Activated naive CD4-positive, alpha-beta T cell treated with anti-CD3 and anti-CD28 coated beads for 36 hours (primary cell): ENCODE results near the gene SEMA6C. TPM values are rescaled to one million over a fixed set of nuclear protein-coding genes. Genes with fewer than 3 reads are reported as not detected.

Source experiments
- CTCF ChIA-PET: fragments of 350-600 bp; sonication (Branson Sonifier 250); formaldehyde crosslinking; loops from one replicate; lab custom pipeline; 2021; ENCODE audit warnings: antibody characterized with exemption; lab: Charles Lee
- DNase-seq: peaks from one replicate; pipeline ENCODE4 v3.0.0-alpha.2; 2020
- H3K27ac Mint-ChIP-seq: one replicate; pipeline ENCODE4 v1.8.0; 2021; ENCODE audit warnings: mild to moderate bottlenecking, mixed read lengths
- H3K27me3 Mint-ChIP-seq: one replicate; pipeline ENCODE4 v1.8.0; 2021; ENCODE audit warnings: low read depth, mixed read lengths
- H3K36me3 Mint-ChIP-seq: one replicate; pipeline ENCODE4 v1.8.0; 2021; ENCODE audit warnings: low read depth, mixed read lengths
- H3K4me1 Mint-ChIP-seq: one replicate; pipeline ENCODE4 v1.8.0; 2021; ENCODE audit warnings: low read depth, mixed read lengths
- H3K4me3 Mint-ChIP-seq: one replicate; pipeline ENCODE4 v1.8.0; 2021; ENCODE audit warnings: mild to moderate bottlenecking, moderate library complexity, mixed read lengths
- H3K9me3 Mint-ChIP-seq: one replicate; pipeline ENCODE4 v1.8.0; 2021; ENCODE audit warnings: mixed read lengths
- intact Hi-C: fragments of 100-400 bp; cut with micrococcal nuclease; formaldehyde crosslinking; loops from one replicate; pipeline ENCODE4 v1.15.1; 2023
- total RNA-seq, 2 experiments: library from RNA; stranded (reverse); gene quantifications; one replicate each; pipeline ENCODE4 v1.2.3, GENCODE V29; 2021

SEMA6C gene
- total RNA-seq, 2 experiments from 2014 or later = 1.5 to 1.6 TPM

GRCh38 chr1:151175041-151175741, 28.8 kb upstream of the SEMA6C start:
- Mint-ChIP-seq H3K27me3 (no peaks in the 10 kb centered on the region), H3K4me3 (no peak overlapping the region), H3K4me1 (no peaks in the 10 kb centered on the region), H3K9me3 (no peaks in the 10 kb centered on the region), H3K27ac (peak overlapping the region; percentile 63), H3K36me3 (peaks cover 26% of the 10 kb centered on the region)
- intact Hi-C loops = no loop called here
- CTCF ChIA-PET = interaction anchor here (1.4 kb wide), 2 partner anchors 9 to 31 kb away, joined by 4 read pairs; partner anchors contain the start of genes LYSMD1 and SCNM1
- DNase-seq = no peak

DNA sequence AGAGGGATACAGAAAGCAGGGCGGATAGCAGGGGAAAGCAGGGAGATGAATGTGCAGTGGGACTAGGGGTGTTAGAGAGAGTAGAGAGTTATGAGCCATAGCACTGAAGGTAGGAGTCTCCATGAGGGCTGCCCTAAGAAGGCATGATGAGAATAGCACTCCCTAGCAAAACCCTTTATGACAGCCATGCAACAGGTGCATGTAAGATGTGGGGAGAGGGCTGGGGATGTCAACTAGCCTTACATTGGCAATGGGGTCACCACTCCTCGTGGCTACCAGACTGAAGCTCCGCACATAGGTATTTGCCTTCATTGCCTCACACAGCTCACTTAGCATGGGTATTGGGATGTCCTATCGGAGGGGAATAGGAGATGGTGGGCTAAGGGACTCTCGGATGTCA, 24.8 kb upstream of the SEMA6C start:
- Mint-ChIP-seq H3K9me3 (no peaks in the 10 kb centered on the region), H3K4me3 (no peak overlapping the region), H3K27me3 (no peaks in the 10 kb centered on the region), H3K4me1 (peaks cover 16% of the 10 kb centered on the region), H3K27ac (no peak overlapping the region), H3K36me3 (peaks cover 24% of the 10 kb centered on the region)
- intact Hi-C loops = no loop called here
- no peak for DNase-seq
- CTCF ChIA-PET = interaction anchor here (0.5 to 2.1 kb wide), 3 partner anchors 13 to 248 kb away, joined by 3 to 5 read pairs (median 4); no protein-coding TSS in a partner anchor

DNA sequence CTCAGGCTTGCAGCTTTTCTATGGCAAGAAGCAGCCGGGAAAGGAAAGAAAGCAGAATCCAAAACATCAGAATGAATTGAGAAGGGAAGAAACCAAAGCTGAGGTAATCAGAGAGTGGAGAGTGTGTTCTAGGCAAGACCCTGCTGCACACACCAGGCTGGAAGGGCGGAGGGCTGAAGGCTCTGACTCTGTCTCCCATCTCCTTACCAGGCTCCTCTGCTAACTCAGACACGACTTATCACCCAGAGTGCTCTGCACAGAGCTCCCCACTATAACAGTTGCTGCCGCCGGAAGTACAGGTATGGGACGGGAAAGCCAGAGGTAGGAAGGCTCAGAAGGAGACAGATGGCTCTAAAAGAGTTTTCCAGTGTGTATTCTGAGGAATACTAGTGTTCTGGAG, 20.7 kb upstream of the SEMA6C start:
- no peak for DNase-seq
- H3K27me3 Mint-ChIP-seq = no peaks in the 10 kb centered on the region

GRCh38 chr1:151166505-151166956, 20.1 kb upstream of the SEMA6C start:
- peak overlapping the region; percentile 92 for H3K4me3 Mint-ChIP-seq
- peaks cover 48% of the 10 kb centered on the region for H3K4me1 Mint-ChIP-seq
- intact Hi-C loops = loop anchor here (1.0 kb wide), 2 partner anchors 24 to 32 kb away; partner anchors contain the start of genes PIP5K1A and VPS72
- H3K9me3 Mint-ChIP-seq = no peaks in the 10 kb centered on the region
- peak overlapping the region; percentile 90 for H3K27ac Mint-ChIP-seq
- no peaks in the 10 kb centered on the region for H3K27me3 Mint-ChIP-seq
- H3K36me3 Mint-ChIP-seq = peaks cover 24% of the 10 kb centered on the region
- DNase-seq = peak; percentile 16
- CTCF ChIA-PET = interaction anchor here (0.6 to 1.9 kb wide), 4 partner anchors 9 to 67 kb away, joined by 4 to 7 read pairs (median 4); partner anchors contain the start of genes TMOD4 and TNFAIP8L2

More for the DNA sequence above, 20.7 kb upstream of the SEMA6C start:
- peaks cover 42% of the 10 kb centered on the region for H3K4me1 Mint-ChIP-seq
- H3K36me3 Mint-ChIP-seq = peaks cover 24% of the 10 kb centered on the region
- peak overlapping the region; percentile 92 for H3K4me3 Mint-ChIP-seq
- no peaks in the 10 kb centered on the region for H3K9me3 Mint-ChIP-seq
- peak overlapping the region; percentile 53 for H3K27ac Mint-ChIP-seq
- CTCF ChIA-PET = interaction anchor here (1.2 to 1.9 kb wide), 3 partner anchors 9 to 67 kb away, joined by 4 to 7 read pairs (median 4); partner anchors contain the start of genes TMOD4 and TNFAIP8L2
- intact Hi-C loops = no loop called here

- Mint-ChIP-seq H3K4me3 (peak within 1 kb of the TSS; percentile 92), H3K27ac (peak within 1 kb of the TSS; percentile 90), H3K9me3 (no peaks in the 10 kb centered on the region), H3K36me3 (peaks cover 26% of the 10 kb centered on the region), H3K27me3 (no peaks in the 10 kb centered on the region), H3K4me1 (peaks cover 51% of the 10 kb centered on the region)
- DNase-seq = peak; percentile 99
- CTCF ChIA-PET = interaction anchor here (0.6 to 1.9 kb wide), 4 partner anchors 9 to 66 kb away, joined by 4 to 7 read pairs (median 4); partner anchors contain the start of genes TMOD4 and TNFAIP8L2
- intact Hi-C loops = loop anchor here (1.0 kb wide), 4 partner anchors 10 to 116 kb away; partner anchors contain the start of genes PIP5K1A, TNFAIP8L2, VPS72 and ZNF687
These were observed 19.5 kb upstream of the SEMA6C start, which contains the start of the genes LYSMD1 and SCNM1 for GRCh38 chr1:151165738-151166504. LYSMD1 (minus strand) TSS chr1:151165902; CDS start chr1:151165258, 644 bp downstream. SCNM1 (plus strand) TSS chr1:151166144; CDS start chr1:151166153, 9 bp downstream.

DNA sequence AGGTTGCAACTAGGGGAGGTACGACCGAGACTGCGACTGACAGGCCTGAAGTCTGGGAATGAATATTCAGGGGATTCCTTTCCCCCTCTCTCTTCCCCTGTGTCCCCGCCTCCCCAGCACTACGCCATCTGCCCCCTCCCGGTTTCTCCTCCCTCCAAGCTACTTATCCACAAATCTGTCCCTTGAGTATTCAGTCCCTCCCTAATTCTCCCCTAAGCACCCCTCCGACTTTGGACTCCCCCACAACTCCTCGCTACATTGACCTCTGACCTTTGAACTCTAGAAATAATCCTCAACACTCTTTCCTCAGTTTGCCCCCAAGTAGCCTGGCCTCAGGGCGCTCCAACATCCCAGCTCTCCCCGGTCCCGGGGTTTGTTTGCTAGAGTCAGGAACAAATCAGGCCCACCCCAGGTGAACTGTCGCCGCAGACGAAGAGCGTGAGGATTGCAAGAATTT, 18.9 kb upstream of the SEMA6C start:
- H3K4me1 Mint-ChIP-seq = peaks cover 56% of the 10 kb centered on the region
- peak overlapping the region; percentile 92 for H3K4me3 Mint-ChIP-seq
- intact Hi-C loops = loop anchor here (1.0 kb wide), 2 partner anchors 9 to 117 kb away; partner anchors contain the start of genes TNFAIP8L2 and ZNF687
- DNase-seq = peak; percentile 33
- no peaks in the 10 kb centered on the region for H3K27me3 Mint-ChIP-seq
- H3K27ac Mint-ChIP-seq = peak overlapping the region; percentile 90
- CTCF ChIA-PET = no interaction called here
- H3K9me3 Mint-ChIP-seq = no peaks in the 10 kb centered on the region
- peaks cover 29% of the 10 kb centered on the region for H3K36me3 Mint-ChIP-seq

DNA sequence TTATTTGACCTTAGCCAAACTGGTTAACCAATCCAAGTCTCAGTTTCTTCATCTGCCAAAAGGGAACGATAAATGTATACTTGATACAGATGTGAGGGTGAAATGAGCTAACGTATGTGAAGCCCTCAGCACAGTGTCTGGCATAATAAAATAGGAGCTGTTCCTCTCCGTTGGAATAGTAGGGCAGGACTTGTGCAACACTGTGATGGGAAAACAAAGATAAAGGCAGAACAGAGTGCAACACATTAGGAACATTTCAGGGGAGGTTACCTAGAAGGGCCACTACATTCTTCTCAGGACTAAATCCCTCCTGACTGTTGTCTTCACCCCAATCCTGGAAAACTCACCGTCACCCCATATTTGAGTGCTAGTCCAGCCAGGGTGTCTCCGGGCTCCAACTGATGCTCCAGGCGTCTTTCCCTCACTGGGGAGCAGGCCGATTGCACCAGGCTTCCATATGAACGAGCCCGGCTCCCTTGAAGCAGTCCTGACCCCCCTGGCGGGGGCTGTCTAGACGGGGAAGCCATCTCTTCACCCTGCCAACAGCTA, 18.4 kb upstream of the SEMA6C start:
- peaks cover 32% of the 10 kb centered on the region for H3K36me3 Mint-ChIP-seq
- intact Hi-C loops = loop anchor here (1.0 kb wide), 2 partner anchors 9 to 117 kb away; partner anchors contain the start of genes TNFAIP8L2 and ZNF687
- no peaks in the 10 kb centered on the region for H3K9me3 Mint-ChIP-seq
- H3K27ac Mint-ChIP-seq = peak overlapping the region; percentile 90
- peaks cover 57% of the 10 kb centered on the region for H3K4me1 Mint-ChIP-seq
- no peaks in the 10 kb centered on the region for H3K27me3 Mint-ChIP-seq
- DNase-seq = no peak
- peak overlapping the region; percentile 92 for H3K4me3 Mint-ChIP-seq
- CTCF ChIA-PET = no interaction called here

- Mint-ChIP-seq H3K9me3 (no peaks in the 10 kb centered on the region), H3K36me3 (peaks cover 29% of the 10 kb centered on the region), H3K4me1 (peaks cover 57% of the 10 kb centered on the region), H3K27me3 (no peaks in the 10 kb centered on the region), H3K4me3 (no peak overlapping the region), H3K27ac (peak overlapping the region; percentile 98)
- DNase-seq = no peak
- CTCF ChIA-PET = interaction anchor here (0.6 to 10.0 kb wide), 5 partner anchors 39 to 163 kb away, joined by 3 to 255 read pairs (median 4); no protein-coding TSS in a partner anchor
- intact Hi-C loops = loop anchor here (2.0 to 5.0 kb wide), 2 partner anchors 183 to 547 kb away; no protein-coding TSS in a partner anchor
These were observed 12.9 kb upstream of the SEMA6C start for GRCh38 chr1:151159373-151159772.

DNA sequence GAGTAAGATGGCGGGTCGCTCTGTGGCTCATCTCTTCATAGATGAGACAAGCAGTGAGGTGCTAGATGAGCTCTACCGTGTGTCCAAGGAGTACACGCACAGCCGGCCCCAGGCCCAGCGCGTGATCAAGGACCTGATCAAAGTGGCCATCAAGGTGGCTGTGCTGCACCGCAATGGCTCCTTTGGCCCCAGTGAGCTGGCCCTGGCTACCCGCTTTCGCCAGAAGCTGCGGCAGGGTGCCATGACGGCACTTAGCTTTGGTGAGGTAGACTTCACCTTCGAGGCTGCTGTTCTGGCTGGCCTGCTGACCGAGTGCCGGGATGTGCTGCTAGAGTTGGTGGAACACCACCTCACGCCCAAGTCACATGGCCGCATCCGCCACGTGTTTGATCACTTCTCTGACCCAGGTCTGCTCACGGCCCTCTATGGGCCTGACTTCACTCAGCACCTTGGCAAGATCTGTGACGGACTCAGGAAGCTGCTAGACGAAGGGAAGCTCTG, 12.4 kb upstream of the SEMA6C start:
- peak; percentile 47 for DNase-seq
- peak overlapping the region; percentile 97 for H3K4me3 Mint-ChIP-seq
- H3K4me1 Mint-ChIP-seq = peaks cover 53% of the 10 kb centered on the region
- peaks cover 29% of the 10 kb centered on the region for H3K36me3 Mint-ChIP-seq
- no peaks in the 10 kb centered on the region for H3K9me3 Mint-ChIP-seq
- CTCF ChIA-PET = interaction anchor here (0.6 to 10.0 kb wide), 5 partner anchors 38 to 163 kb away, joined by 3 to 255 read pairs (median 4); no protein-coding TSS in a partner anchor
- intact Hi-C loops = loop anchor here (2.0 to 5.0 kb wide), 2 partner anchors 182 to 546 kb away; no protein-coding TSS in a partner anchor
- H3K27ac Mint-ChIP-seq = peak overlapping the region; percentile 98
- H3K27me3 Mint-ChIP-seq = no peaks in the 10 kb centered on the region

GRCh38 chr1:151158326-151158725, 11.9 kb upstream of the SEMA6C start:
- CTCF ChIA-PET = interaction anchor here (0.7 to 10.0 kb wide), 6 partner anchors 13 to 162 kb away, joined by 3 to 255 read pairs (median 7); no protein-coding TSS in a partner anchor
- Mint-ChIP-seq H3K4me1 (peaks cover 53% of the 10 kb centered on the region), H3K27me3 (no peaks in the 10 kb centered on the region), H3K4me3 (peak overlapping the region; percentile 97), H3K36me3 (peaks cover 29% of the 10 kb centered on the region), H3K27ac (peak overlapping the region; percentile 98), H3K9me3 (no peaks in the 10 kb centered on the region)
- intact Hi-C loops = loop anchor here (2.0 to 5.0 kb wide), 2 partner anchors 182 to 546 kb away; no protein-coding TSS in a partner anchor
- peak; percentile 76 for DNase-seq
